ENCODE results near the gene CMTM2. TPM values are rescaled to one million over a fixed set of nuclear protein-coding genes. Genes with fewer than 3 reads are reported as not detected.

Gene CMTM2
- total and polyA plus RNA-seq, 5 donors from 2014 or later, result 0.49 TPM; not detected in 4

DNA sequence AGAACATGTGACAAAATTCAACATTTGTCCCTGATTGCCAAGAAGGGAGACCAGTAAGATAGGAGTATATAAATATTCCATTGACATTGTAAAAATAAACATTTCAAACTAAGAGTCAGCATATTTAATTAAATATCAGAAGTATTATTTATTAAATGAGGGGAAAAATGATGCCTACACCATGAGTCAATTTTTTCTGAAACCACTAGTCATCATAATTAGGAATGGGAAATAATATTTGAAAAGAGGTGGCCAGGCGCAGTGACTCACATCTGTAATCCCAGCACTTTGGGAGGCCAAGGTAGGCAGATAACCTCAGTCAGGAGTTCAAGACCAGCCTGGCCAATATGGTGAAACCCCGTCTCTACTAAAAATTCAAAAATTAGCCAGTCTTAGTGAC is 10.9 kb upstream of the CMTM2 start:
- Mint-ChIP-seq H3K36me3 (peaks cover 24% of the 10 kb centered on the region), H3K4me3 (no peak overlapping the region), H3K27ac (no peak overlapping the region), H3K4me1 (peaks cover 22 to 27% (median 25%) of the 10 kb centered on the region in 4 donors), H3K27me3 (no peaks in the 10 kb centered on the region), H3K9me3 (peaks cover 0 to 2% (median 0%) of the 10 kb centered on the region in 7 donors)
- peaks cover 41% of the 10 kb centered on the region for H3K36me3 ChIP-seq (ENCODE audit: control insufficient read depth, insufficient read depth, low read length)
- peaks cover 4% of the 10 kb centered on the region for H3K4me1 ChIP-seq (ENCODE audit: control insufficient read depth, insufficient read depth, low read length, poor library complexity, severe bottlenecking)
- H3K4me3 ChIP-seq (ENCODE audit: low read depth, low read length), result no peak overlapping the region
- ATAC-seq (ENCODE audit: low read depth in 2 of 2) (no peak), DNase-seq (no peak)
- no peak overlapping the region for H3K27ac ChIP-seq (ENCODE audit: insufficient read depth, low read length, poor library complexity, severe bottlenecking)
- H3K9me3 ChIP-seq (ENCODE audit: control insufficient read depth in 2 of 2, low read length in 2 of 2), result no peaks in the 10 kb centered on the region
- no peaks in the 10 kb centered on the region for H3K27me3 ChIP-seq (ENCODE audit: control insufficient read depth, insufficient read depth, low read length)

GRCh38 chr16:66569131-66569530 is 10.1 kb upstream of the CMTM2 start:
- peaks cover 34% of the 10 kb centered on the region for H3K36me3 ChIP-seq (ENCODE audit: control insufficient read depth, insufficient read depth, low read length)
- Mint-ChIP-seq H3K27ac (peak overlapping the region in 1 of 3 donors; percentile 21), H3K36me3 (peaks cover 18% of the 10 kb centered on the region), H3K27me3 (no peaks in the 10 kb centered on the region), H3K4me1 (peaks cover 15 to 22% (median 17%) of the 10 kb centered on the region in 4 donors), H3K4me3 (no peak overlapping the region), H3K9me3 (peaks cover 0 to 2% (median 0%) of the 10 kb centered on the region in 7 donors)
- no peak for DNase-seq
- peak overlapping the region; percentile 33 for H3K27ac ChIP-seq (ENCODE audit: insufficient read depth, low read length, poor library complexity, severe bottlenecking)
- no peaks in the 10 kb centered on the region for H3K27me3 ChIP-seq (ENCODE audit: control insufficient read depth, insufficient read depth, low read length)
- ATAC-seq (ENCODE audit: low read depth in 2 of 2), result no peak
- no peaks in the 10 kb centered on the region for H3K4me1 ChIP-seq (ENCODE audit: control insufficient read depth, insufficient read depth, low read length, poor library complexity, severe bottlenecking)
- H3K4me3 ChIP-seq (ENCODE audit: low read depth, low read length), result no peak overlapping the region
- no peaks in the 10 kb centered on the region for H3K9me3 ChIP-seq (ENCODE audit: control insufficient read depth in 2 of 2, low read length in 2 of 2)

- no peak for DNase-seq
- H3K27me3 ChIP-seq (ENCODE audit: control insufficient read depth, insufficient read depth, low read length), result no peaks in the 10 kb centered on the region
- peaks cover 16% of the 10 kb centered on the region for H3K36me3 Mint-ChIP-seq
- peaks cover 13 to 19% (median 17%) of the 10 kb centered on the region in 4 donors for H3K4me1 Mint-ChIP-seq
- no peaks in the 10 kb centered on the region for H3K27me3 Mint-ChIP-seq
- H3K4me3 ChIP-seq (ENCODE audit: low read depth, low read length), result no peak overlapping the region
- H3K36me3 ChIP-seq (ENCODE audit: control insufficient read depth, insufficient read depth, low read length), result peaks cover 29% of the 10 kb centered on the region
- H3K27ac ChIP-seq (ENCODE audit: insufficient read depth, low read length, poor library complexity, severe bottlenecking), result no peak overlapping the region
- H3K27ac Mint-ChIP-seq, result peak overlapping the region in 2 of 3 donors; percentile 21 to 85
- H3K4me3 Mint-ChIP-seq, result no peak overlapping the region
- H3K9me3 Mint-ChIP-seq, result peaks cover 0 to 2% (median 0%) of the 10 kb centered on the region in 7 donors
- ATAC-seq (ENCODE audit: low read depth in 2 of 2), result no peak
- H3K4me1 ChIP-seq (ENCODE audit: control insufficient read depth, insufficient read depth, low read length, poor library complexity, severe bottlenecking), result no peaks in the 10 kb centered on the region
- no peaks in the 10 kb centered on the region for H3K9me3 ChIP-seq (ENCODE audit: control insufficient read depth in 2 of 2, low read length in 2 of 2)
These were observed 9.3 kb upstream of the CMTM2 start for GRCh38 chr16:66569827-66570405.

- H3K27me3 ChIP-seq (ENCODE audit: control insufficient read depth, insufficient read depth, low read length), result no peaks in the 10 kb centered on the region
- peaks cover 10% of the 10 kb centered on the region for H3K36me3 ChIP-seq (ENCODE audit: control insufficient read depth, insufficient read depth, low read length)
- no peak for ATAC-seq (ENCODE audit: low read depth in 2 of 2)
- H3K9me3 ChIP-seq (ENCODE audit: control insufficient read depth in 2 of 2, low read length in 2 of 2), result no peaks in the 10 kb centered on the region
- Mint-ChIP-seq H3K27me3 (peaks cover 3% of the 10 kb centered on the region), H3K36me3 (peaks cover 6% of the 10 kb centered on the region), H3K4me3 (no peak overlapping the region), H3K9me3 (peaks cover 0 to 2% (median 0%) of the 10 kb centered on the region in 7 donors), H3K27ac (peak overlapping the region; percentile 36 to 72 (median 71)), H3K4me1 (peaks cover 8 to 21% (median 12%) of the 10 kb centered on the region in 4 donors)
- DNase-seq, result no peak
- H3K4me1 ChIP-seq (ENCODE audit: control insufficient read depth, insufficient read depth, low read length, poor library complexity, severe bottlenecking), result no peaks in the 10 kb centered on the region
- H3K4me3 ChIP-seq (ENCODE audit: low read depth, low read length), result no peak overlapping the region
- H3K27ac ChIP-seq (ENCODE audit: insufficient read depth, low read length, poor library complexity, severe bottlenecking), result no peak overlapping the region
These were observed 6.9 kb upstream of the CMTM2 start for GRCh38 chr16:66572356-66572755.

GRCh38 chr16:66574081-66574480 is 5.2 kb upstream of the CMTM2 start:
- Mint-ChIP-seq H3K9me3 (no peaks in the 10 kb centered on the region), H3K4me1 (peaks cover 5 to 23% (median 11%) of the 10 kb centered on the region in 4 donors), H3K27ac (peak overlapping the region in 1 of 3 donors; percentile 52), H3K36me3 (no peaks in the 10 kb centered on the region), H3K27me3 (peaks cover 11% of the 10 kb centered on the region), H3K4me3 (no peak overlapping the region)
- DNase-seq, result no peak
- Histone ChIP-seq H3K36me3 (ENCODE audit: control insufficient read depth, insufficient read depth, low read length) (peaks cover 4% of the 10 kb centered on the region), H3K9me3 (ENCODE audit: control insufficient read depth in 2 of 2, low read length in 2 of 2) (no peaks in the 10 kb centered on the region), H3K4me1 (ENCODE audit: control insufficient read depth, insufficient read depth, low read length, poor library complexity, severe bottlenecking) (peaks cover 4% of the 10 kb centered on the region), H3K4me3 (ENCODE audit: low read depth, low read length) (no peak overlapping the region), H3K27ac (ENCODE audit: insufficient read depth, low read length, poor library complexity, severe bottlenecking) (no peak overlapping the region), H3K27me3 (ENCODE audit: control insufficient read depth, insufficient read depth, low read length) (no peaks in the 10 kb centered on the region)
- no peak for ATAC-seq (ENCODE audit: low read depth in 2 of 2)

GRCh38 chr16:66574531-66574930 is 4.7 kb upstream of the CMTM2 start:
- ATAC-seq (ENCODE audit: low read depth in 2 of 2) (no peak), DNase-seq (no peak)
- Histone ChIP-seq H3K27me3 (ENCODE audit: control insufficient read depth, insufficient read depth, low read length) (no peaks in the 10 kb centered on the region), H3K27ac (ENCODE audit: insufficient read depth, low read length, poor library complexity, severe bottlenecking) (no peak overlapping the region), H3K4me1 (ENCODE audit: control insufficient read depth, insufficient read depth, low read length, poor library complexity, severe bottlenecking) (peaks cover 8% of the 10 kb centered on the region), H3K9me3 (ENCODE audit: control insufficient read depth in 2 of 2, low read length in 2 of 2) (no peaks in the 10 kb centered on the region), H3K36me3 (ENCODE audit: control insufficient read depth, insufficient read depth, low read length) (peaks cover 4% of the 10 kb centered on the region), H3K4me3 (ENCODE audit: low read depth, low read length) (no peak overlapping the region)
- H3K4me3 Mint-ChIP-seq, result no peak overlapping the region
- H3K27ac Mint-ChIP-seq, result no peak overlapping the region
- peaks cover 15% of the 10 kb centered on the region for H3K27me3 Mint-ChIP-seq
- H3K9me3 Mint-ChIP-seq, result no peaks in the 10 kb centered on the region
- no peaks in the 10 kb centered on the region for H3K36me3 Mint-ChIP-seq
- peaks cover 2 to 21% (median 12%) of the 10 kb centered on the region in 4 donors for H3K4me1 Mint-ChIP-seq

- Mint-ChIP-seq H3K36me3 (no peaks in the 10 kb centered on the region), H3K4me1 (peaks cover 0 to 22% (median 10%) of the 10 kb centered on the region in 4 donors), H3K27me3 (peaks cover 18% of the 10 kb centered on the region), H3K9me3 (no peaks in the 10 kb centered on the region), H3K27ac (no peak overlapping the region), H3K4me3 (no peak overlapping the region)
- DNase-seq (no peak), ATAC-seq (ENCODE audit: low read depth in 2 of 2) (no peak)
- Histone ChIP-seq H3K9me3 (ENCODE audit: control insufficient read depth in 2 of 2, low read length in 2 of 2) (no peaks in the 10 kb centered on the region), H3K27me3 (ENCODE audit: control insufficient read depth, insufficient read depth, low read length) (no peaks in the 10 kb centered on the region), H3K4me1 (ENCODE audit: control insufficient read depth, insufficient read depth, low read length, poor library complexity, severe bottlenecking) (peaks cover 9% of the 10 kb centered on the region), H3K27ac (ENCODE audit: insufficient read depth, low read length, poor library complexity, severe bottlenecking) (no peak overlapping the region), H3K36me3 (ENCODE audit: control insufficient read depth, insufficient read depth, low read length) (peaks cover 4% of the 10 kb centered on the region), H3K4me3 (ENCODE audit: low read depth, low read length) (no peak overlapping the region)
These were observed 4.2 kb upstream of the CMTM2 start for GRCh38 chr16:66575060-66575459.

- ATAC-seq (ENCODE audit: low read depth in 2 of 2) (no peak), DNase-seq (no peak)
- Mint-ChIP-seq H3K27me3 (peaks cover 29% of the 10 kb centered on the region), H3K4me3 (no peak overlapping the region), H3K36me3 (no peaks in the 10 kb centered on the region), H3K9me3 (no peaks in the 10 kb centered on the region), H3K27ac (no peak overlapping the region), H3K4me1 (peaks cover 0 to 22% (median 6%) of the 10 kb centered on the region in 4 donors)
- no peaks in the 10 kb centered on the region for H3K27me3 ChIP-seq (ENCODE audit: control insufficient read depth, insufficient read depth, low read length)
- H3K4me3 ChIP-seq (ENCODE audit: low read depth, low read length), result no peak overlapping the region
- H3K9me3 ChIP-seq (ENCODE audit: control insufficient read depth in 2 of 2, low read length in 2 of 2), result no peaks in the 10 kb centered on the region
- peaks cover 9% of the 10 kb centered on the region for H3K4me1 ChIP-seq (ENCODE audit: control insufficient read depth, insufficient read depth, low read length, poor library complexity, severe bottlenecking)
- no peak overlapping the region for H3K27ac ChIP-seq (ENCODE audit: insufficient read depth, low read length, poor library complexity, severe bottlenecking)
- H3K36me3 ChIP-seq (ENCODE audit: control insufficient read depth, insufficient read depth, low read length), result no peaks in the 10 kb centered on the region
These were observed 3.0 kb upstream of the CMTM2 start for GRCh38 chr16:66576296-66576695.
